ENCODE results near the gene CCDC30.
A peak's percentile ranks its signal among the peaks of the same experiment; 100 is the strongest.
"Not testable (repeated sequence)": the region's sequence is repeated elsewhere in the genome, so short reads cannot be mapped to it uniquely, and the experiment has no call there.

Gene CCDC30

GRCh38 chr1:42454403-42454802 is 8.7 kb upstream of the CCDC30 start:
- no peak for DNase-seq

GRCh38 chr1:42456010-42456753 is 6.9 kb upstream of the CCDC30 start, which contains the start of the genes PPCS and ZMYND12:
Gene PPCS, plus strand, starts transcription at chr1:42456543. Its CDS starts 23 bp downstream, at chr1:42456566.
Gene ZMYND12, minus strand, starts transcription at chr1:42456022. Its CDS starts 25 bp downstream, at chr1:42455997.
- DNase-seq, result peak; percentile 72 to 79

GRCh38 chr1:42456754-42457089 is 6.4 kb upstream of the CCDC30 start:
- peak; percentile 43 to 54 for DNase-seq

- DNase-seq, result no peak
Observed at GRCh38 chr1:42461196-42461595, 1.9 kb upstream of the CCDC30 start.

GRCh38 chr1:42463921-42464320 is 835 bp downstream of the CCDC30 start:
- DNase-seq, result no peak

- DNase-seq, result no peak
Observed at GRCh38 chr1:42466030-42466429, 2.9 kb downstream of the CCDC30 start.

- DNase-seq, result no peak
Observed at GRCh38 chr1:42469727-42470126, 6.6 kb downstream of the CCDC30 start.

GRCh38 chr1:42476605-42477004 is 13.5 kb downstream of the CCDC30 start:
- no peak for DNase-seq

GRCh38 chr1:42477354-42477753 is 14.3 kb downstream of the CCDC30 start:
- DNase-seq, result not testable (repeated sequence)

GRCh38 chr1:42477775-42478174 is 14.7 kb downstream of the CCDC30 start:
- no peak for DNase-seq

- peak in 1 of 2 experiments; percentile 3 for DNase-seq
Observed at GRCh38 chr1:42479621-42480020, 16.5 kb downstream of the CCDC30 start.

GRCh38 chr1:42480921-42481320 is 17.8 kb downstream of the CCDC30 start:
- DNase-seq, result no peak

GRCh38 chr1:42482635-42483153 is 19.6 kb downstream of the CCDC30 start:
- no peak for DNase-seq

GRCh38 chr1:42484382-42484781 is 21.3 kb downstream of the CCDC30 start:
- DNase-seq, result no peak

- no peak for DNase-seq
Observed at GRCh38 chr1:42490237-42490636, 27.2 kb downstream of the CCDC30 start.

GRCh38 chr1:42502031-42502430 is 38.9 kb downstream of the CCDC30 start:
- DNase-seq, result not testable (repeated sequence)

GRCh38 chr1:42504535-42505128 is 41.5 kb downstream of the CCDC30 start:
- DNase-seq, result no peak

GRCh38 chr1:42506576-42506975 is 43.5 kb downstream of the CCDC30 start:
- DNase-seq, result no peak

GRCh38 chr1:42511581-42512155 is 48.6 kb downstream of the CCDC30 start:
- peak; percentile 44 to 45 for DNase-seq

- no peak for DNase-seq
Observed at GRCh38 chr1:42518908-42519307, 55.8 kb downstream of the CCDC30 start.

- no peak for DNase-seq
Observed at GRCh38 chr1:42523171-42523570, 60.1 kb downstream of the CCDC30 start.

- no peak for DNase-seq
Observed at GRCh38 chr1:42524330-42524729, 61.2 kb downstream of the CCDC30 start.

GRCh38 chr1:42529724-42530181 is 66.7 kb downstream of the CCDC30 start:
- no peak for DNase-seq

GRCh38 chr1:42531043-42531442 is 68.0 kb downstream of the CCDC30 start:
- no peak for DNase-seq
